Measurements from ENCODE around the gene ARL5A.

ARL5A gene

GRCh38 chr2:151840216-151841046 is 12.2 kb upstream of the ARL5A start:
- no peak for TF ChIP-seq CTCF (IDR thresholded peaks at IDR 0.05; ENCODE audit: low read depth, low read length)
- no peak for DNase-seq (ENCODE audit: extremely low read depth, low read depth)

- no peak for TF ChIP-seq CTCF (IDR thresholded peaks at IDR 0.05; ENCODE audit: low read depth, low read length)
These were observed 9.7 kb upstream of the ARL5A start for GRCh38 chr2:151837926-151838325.

GRCh38 chr2:151833984-151834383 is 5.8 kb upstream of the ARL5A start:
- TF ChIP-seq CTCF (IDR thresholded peaks at IDR 0.05; ENCODE audit: low read depth, low read length) = no peak
- no peak for DNase-seq (ENCODE audit: extremely low read depth, low read depth)

More at GRCh38 chr2:151837926-151838325, 9.7 kb upstream of the ARL5A start:
- no peak for DNase-seq (ENCODE audit: extremely low read depth, low read depth)

- TF ChIP-seq CTCF (IDR thresholded peaks at IDR 0.05; ENCODE audit: low read depth, low read length) = no peak
These were observed 2.7 kb upstream of the ARL5A start for GRCh38 chr2:151830961-151831360.

GRCh38 chr2:151828890-151829324 is 686 bp upstream of the ARL5A start:
- no peak for TF ChIP-seq CTCF (IDR thresholded peaks at IDR 0.05; ENCODE audit: low read depth, low read length)
- no peak for DNase-seq (ENCODE audit: extremely low read depth, low read depth)

More at GRCh38 chr2:151830961-151831360, 2.7 kb upstream of the ARL5A start:
- DNase-seq (ENCODE audit: extremely low read depth, low read depth) = no peak

GRCh38 chr2:151827564-151828142 is 568 bp downstream of the ARL5A start:
- TF ChIP-seq CTCF (IDR thresholded peaks at IDR 0.05; ENCODE audit: low read depth, low read length) = no peak
- DNase-seq (ENCODE audit: extremely low read depth, low read depth) = no peak

- TF ChIP-seq CTCF (IDR thresholded peaks at IDR 0.05; ENCODE audit: low read depth, low read length) = no peak
- DNase-seq (ENCODE audit: extremely low read depth, low read depth) = no peak
These were observed 1.5 kb downstream of the ARL5A start for GRCh38 chr2:151826737-151827157.

Data from AG09319 (cell line).